Fibroblast of lung (primary cell): ENCODE results near the gene CDK7. TPM values are rescaled to one million over a fixed set of nuclear protein-coding genes. Genes with fewer than 3 reads are reported as not detected.

ENCODE experiments used
- DNase-seq, 2 donors: peaks; one replicate each; pipeline versions ENCODE4 v3.0.0 to v3.0.0-alpha.2; 2010; ENCODE audit warnings: low read depth in 2 of 2
- H2AFZ ChIP-seq: 2 replicates; pipeline ENCODE4 v1.5.1; 2012; ENCODE audit warnings: low read length, control low read depth, inconsistent platforms
- H3K27ac ChIP-seq: 2 replicates; pipeline ENCODE4 v1.5.1; 2011; ENCODE audit warnings: low read length, control low read depth; ENCODE audit not compliant: insufficient read depth
- H3K27me3 ChIP-seq: 2 replicates; pipeline ENCODE4 v1.5.1; 2011; ENCODE audit warnings: mild to moderate bottlenecking, low read length; ENCODE audit not compliant: control insufficient read depth, insufficient read depth
- H3K36me3 ChIP-seq: 2 replicates; pipeline ENCODE4 v1.5.1; 2011; ENCODE audit warnings: low read length; ENCODE audit not compliant: control insufficient read depth, insufficient read depth
- H3K4me1 ChIP-seq: 2 replicates; pipeline ENCODE4 v1.5.1; 2011; ENCODE audit warnings: low read length; ENCODE audit not compliant: control insufficient read depth, insufficient read depth; ENCODE audit errors: extremely low read depth
- H3K4me2 ChIP-seq: 2 replicates; pipeline ENCODE4 v1.5.1; 2011; ENCODE audit warnings: low read length, control low read depth; ENCODE audit not compliant: insufficient read depth; ENCODE audit errors: extremely low read depth
- H3K4me3 ChIP-seq, 4 experiments: fragments of 200-600 bp in 1 of 4; sonication (generic) in 1 of 4; replicated peaks in 1 of 4; 2 replicates each; pipeline ENCODE4 v1.5.1; 2011 to 2016; ENCODE audit warnings: low read length in 4 of 4, low read depth in 3 of 4, mild to moderate bottlenecking in 3 of 4, control low read depth in 2 of 4, inconsistent platforms in 1 of 4, mixed read lengths in 1 of 4; ENCODE audit not compliant: insufficient read depth in 1 of 4; ENCODE audit errors: control extremely low read depth in 1 of 4
- H3K79me2 ChIP-seq: 2 replicates; pipeline ENCODE4 v1.5.1; 2012; ENCODE audit warnings: mild to moderate bottlenecking, low read length, inconsistent platforms; ENCODE audit not compliant: control insufficient read depth, insufficient read depth
- H3K9ac ChIP-seq: 2 replicates; pipeline ENCODE4 v1.5.1; 2011; ENCODE audit warnings: mild to moderate bottlenecking, low read length, control low read depth; ENCODE audit not compliant: insufficient read depth
- H3K9me3 ChIP-seq: 2 replicates; pipeline ENCODE4 v1.5.1; 2012; ENCODE audit warnings: low read depth, low read length; ENCODE audit not compliant: control insufficient read depth, insufficient read depth
- H4K20me1 ChIP-seq: 2 replicates; pipeline ENCODE4 v1.5.1; 2011; ENCODE audit warnings: low read length; ENCODE audit not compliant: control insufficient read depth, insufficient read depth; ENCODE audit errors: extremely low read depth
- CTCF ChIP-seq, 2 donors: IDR thresholded peaks in 1 of 2; conservative IDR thresholded peaks in 1 of 2; 1 replicate in 1 of 2; 2 replicates in 1 of 2; pipeline ENCODE4 v1.5.1; 2011 to 2012; ENCODE audit warnings: low read length in 2 of 2, control low read depth in 1 of 2, inconsistent platforms in 1 of 2, low read depth in 1 of 2, mild to moderate bottlenecking in 1 of 2
- EZH2 ChIP-seq: IDR thresholded peaks from 2 replicates; pipeline ENCODE4 v1.5.1; 2012; ENCODE audit warnings: low read length, control low read depth, mild to moderate bottlenecking; ENCODE audit errors: missing control alignments
- polyA plus RNA-seq, 2 donors: library from polyadenylated mRNA; depleted of rRNA in 1 of 2; stranded (reverse) in 1 of 2; unstranded in 1 of 2; fragments of >200 nt; gene quantifications; 2 replicates each; pipeline ENCODE4 v1.2.1, GENCODE V29; 2011 to 2012; ENCODE audit warnings: missing spikeins in 1 of 2
- total RNA-seq: library from RNA; depleted of rRNA; stranded (reverse); fragments of >200 nt; gene quantifications from 2 replicates; pipeline ENCODE4 v1.2.1, GENCODE V29; 2014

Gene CDK7
- total and polyA plus RNA-seq, 2 donors (not counting 1 experiment from before 2014, with no cell fraction given), result 74.3 to 95.4 TPM

- TF ChIP-seq CTCF (conservative IDR thresholded peaks at IDR 0.05 in 1 of 2, IDR thresholded peaks at IDR 0.05 in 1 of 2; ENCODE audit: low read depth in 1 of 2, low read length in 2 of 2), result no peak
- no peak for TF ChIP-seq EZH2
- H3K27me3 ChIP-seq, result no peaks in the 10 kb centered on the region
- no peaks in the 10 kb centered on the region for H3K4me1 ChIP-seq
- no peaks in the 10 kb centered on the region for H3K36me3 ChIP-seq
- no peaks in the 10 kb centered on the region for H4K20me1 ChIP-seq
- H3K9me3 ChIP-seq, result no peaks in the 10 kb centered on the region
- no peaks in the 10 kb centered on the region for H3K79me2 ChIP-seq
- DNase-seq, result no peak
- H3K4me2 ChIP-seq, result no peak overlapping the region
- no peak overlapping the region for H3K4me3 ChIP-seq
- no peak overlapping the region for H3K9ac ChIP-seq
- no peak overlapping the region for H3K27ac ChIP-seq
- no peak overlapping the region for H2AFZ ChIP-seq
Observed at GRCh38 chr5:69288069-69288468, 53.4 kb downstream of the CDK7 start.

GRCh38 chr5:69288688-69289087 is 54.0 kb downstream of the CDK7 start:
- Histone ChIP-seq H3K79me2 (no peaks in the 10 kb centered on the region), H2AFZ (no peak overlapping the region), H3K4me3 (no peak overlapping the region), H4K20me1 (no peaks in the 10 kb centered on the region), H3K27ac (no peak overlapping the region), H3K4me1 (no peaks in the 10 kb centered on the region), H3K4me2 (no peak overlapping the region), H3K9ac (no peak overlapping the region), H3K36me3 (no peaks in the 10 kb centered on the region), H3K9me3 (no peaks in the 10 kb centered on the region), H3K27me3 (no peaks in the 10 kb centered on the region)
- no peak for DNase-seq
- TF ChIP-seq EZH2 (no peak), CTCF (conservative IDR thresholded peaks at IDR 0.05 in 1 of 2, IDR thresholded peaks at IDR 0.05 in 1 of 2; ENCODE audit: low read depth in 1 of 2, low read length in 2 of 2) (no peak)

GRCh38 chr5:69292306-69292705 is 57.6 kb downstream of the CDK7 start:
- Histone ChIP-seq H3K9me3 (no peaks in the 10 kb centered on the region), H3K79me2 (no peaks in the 10 kb centered on the region), H3K9ac (no peak overlapping the region), H3K36me3 (no peaks in the 10 kb centered on the region), H3K4me1 (no peaks in the 10 kb centered on the region), H2AFZ (no peak overlapping the region), H3K27ac (no peak overlapping the region), H3K4me2 (no peak overlapping the region), H3K27me3 (no peaks in the 10 kb centered on the region), H3K4me3 (no peak overlapping the region), H4K20me1 (no peaks in the 10 kb centered on the region)
- DNase-seq, result no peak
- TF ChIP-seq CTCF (conservative IDR thresholded peaks at IDR 0.05 in 1 of 2, IDR thresholded peaks at IDR 0.05 in 1 of 2; ENCODE audit: low read depth in 1 of 2, low read length in 2 of 2), result no peak
- no peak for TF ChIP-seq EZH2
